Measurements from ENCODE around the gene NR3C2. TPM values are rescaled to one million over a fixed set of nuclear protein-coding genes. Genes with fewer than 3 reads are reported as not detected.
A peak's percentile ranks its signal among the peaks of the same experiment; 100 is the strongest.

NR3C2 gene
- total RNA-seq, 2 donors from 2014 or later = 0.44 to 0.82 TPM

GRCh38 chr4:148429206-148429605, 13.0 kb downstream of the NR3C2 start:
- no peak overlapping the region for H3K27ac Mint-ChIP-seq
- no peaks in the 10 kb centered on the region for H3K9me3 ChIP-seq (ENCODE audit: control insufficient read depth, low read length)
- no peaks in the 10 kb centered on the region for H3K36me3 ChIP-seq (ENCODE audit: control insufficient read depth, insufficient read depth, low read length)
- H3K36me3 Mint-ChIP-seq (ENCODE audit: low read depth) = no peaks in the 10 kb centered on the region
- DNase-seq = no peak
- H3K4me1 ChIP-seq (ENCODE audit: control insufficient read depth, insufficient read depth, low read length) = no peaks in the 10 kb centered on the region
- no peak overlapping the region for H3K9ac ChIP-seq (ENCODE audit: extremely low read depth, low read length, poor library complexity, severe bottlenecking)
- H3K4me3 ChIP-seq (ENCODE audit: low read length) = no peak overlapping the region
- H3K4me3 Mint-ChIP-seq = no peak overlapping the region
- H3K9me3 Mint-ChIP-seq = no peaks in the 10 kb centered on the region
- WGBS, 2 experiments (ENCODE audit: insufficient coverage in 1 of 2, insufficient read length in 1 of 2) = 88 to 91% methylated on average over 2 of the region's 2 CpGs
- no peak overlapping the region for H3K27ac ChIP-seq (ENCODE audit: low read depth, low read length)
- H3K4me1 Mint-ChIP-seq = no peaks in the 10 kb centered on the region
- no peaks in the 10 kb centered on the region for H3K27me3 ChIP-seq (ENCODE audit: control insufficient read depth, insufficient read depth, low read length, poor library complexity, severe bottlenecking)
- H3K27me3 Mint-ChIP-seq (ENCODE audit: insufficient read depth) = no peaks in the 10 kb centered on the region
- TF ChIP-seq, protein P1, sequence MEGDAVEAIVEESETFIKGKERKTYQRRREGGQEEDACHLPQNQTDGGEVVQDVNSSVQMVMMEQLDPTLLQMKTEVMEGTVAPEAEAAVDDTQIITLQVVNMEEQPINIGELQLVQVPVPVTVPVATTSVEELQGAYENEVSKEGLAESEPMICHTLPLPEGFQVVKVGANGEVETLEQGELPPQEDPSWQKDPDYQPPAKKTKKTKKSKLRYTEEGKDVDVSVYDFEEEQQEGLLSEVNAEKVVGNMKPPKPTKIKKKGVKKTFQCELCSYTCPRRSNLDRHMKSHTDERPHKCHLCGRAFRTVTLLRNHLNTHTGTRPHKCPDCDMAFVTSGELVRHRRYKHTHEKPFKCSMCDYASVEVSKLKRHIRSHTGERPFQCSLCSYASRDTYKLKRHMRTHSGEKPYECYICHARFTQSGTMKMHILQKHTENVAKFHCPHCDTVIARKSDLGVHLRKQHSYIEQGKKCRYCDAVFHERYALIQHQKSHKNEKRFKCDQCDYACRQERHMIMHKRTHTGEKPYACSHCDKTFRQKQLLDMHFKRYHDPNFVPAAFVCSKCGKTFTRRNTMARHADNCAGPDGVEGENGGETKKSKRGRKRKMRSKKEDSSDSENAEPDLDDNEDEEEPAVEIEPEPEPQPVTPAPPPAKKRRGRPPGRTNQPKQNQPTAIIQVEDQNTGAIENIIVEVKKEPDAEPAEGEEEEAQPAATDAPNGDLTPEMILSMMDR (conservative IDR thresholded peaks at IDR 0.05) = no peak

DNA sequence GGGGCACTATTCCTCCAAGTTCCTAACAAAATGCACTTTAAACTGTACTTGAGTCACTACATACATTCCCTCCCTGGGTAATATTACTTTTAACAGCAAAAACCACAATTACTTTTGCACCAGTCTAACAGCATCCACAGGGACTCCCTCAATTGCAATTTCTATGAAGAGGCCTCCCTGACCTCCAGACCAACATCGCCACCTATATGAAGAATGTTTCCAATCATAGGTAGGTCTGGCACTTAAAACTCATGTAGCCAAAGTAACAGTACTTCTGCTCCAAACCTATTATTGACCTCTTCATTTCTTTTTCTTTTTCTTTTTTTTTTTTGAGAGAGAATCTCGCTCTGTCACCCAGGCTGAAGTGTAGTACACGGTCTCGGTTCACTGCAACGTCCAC, 15.6 kb downstream of the NR3C2 start:
- Mint-ChIP-seq H3K4me3 (no peak overlapping the region), H3K36me3 (ENCODE audit: low read depth) (no peaks in the 10 kb centered on the region), H3K27me3 (ENCODE audit: insufficient read depth) (no peaks in the 10 kb centered on the region), H3K27ac (no peak overlapping the region), H3K4me1 (no peaks in the 10 kb centered on the region), H3K9me3 (no peaks in the 10 kb centered on the region)
- no peak overlapping the region for H3K9ac ChIP-seq (ENCODE audit: extremely low read depth, low read length, poor library complexity, severe bottlenecking)
- H3K4me3 ChIP-seq (ENCODE audit: low read length) = no peak overlapping the region
- H3K9me3 ChIP-seq (ENCODE audit: control insufficient read depth, low read length) = no peaks in the 10 kb centered on the region
- no peak overlapping the region for H3K27ac ChIP-seq (ENCODE audit: low read depth, low read length)
- H3K27me3 ChIP-seq (ENCODE audit: control insufficient read depth, insufficient read depth, low read length, poor library complexity, severe bottlenecking) = no peaks in the 10 kb centered on the region
- H3K36me3 ChIP-seq (ENCODE audit: control insufficient read depth, insufficient read depth, low read length) = no peaks in the 10 kb centered on the region
- H3K4me1 ChIP-seq (ENCODE audit: control insufficient read depth, insufficient read depth, low read length) = no peaks in the 10 kb centered on the region
- no peak for DNase-seq
- 90 to 100% methylated on average over 4 to 5 of the region's 5 CpGs for WGBS, 2 experiments (ENCODE audit: insufficient coverage in 1 of 2, insufficient read length in 1 of 2)
- TF ChIP-seq, protein P1 (conservative IDR thresholded peaks at IDR 0.05) = peak; percentile 56

DNA sequence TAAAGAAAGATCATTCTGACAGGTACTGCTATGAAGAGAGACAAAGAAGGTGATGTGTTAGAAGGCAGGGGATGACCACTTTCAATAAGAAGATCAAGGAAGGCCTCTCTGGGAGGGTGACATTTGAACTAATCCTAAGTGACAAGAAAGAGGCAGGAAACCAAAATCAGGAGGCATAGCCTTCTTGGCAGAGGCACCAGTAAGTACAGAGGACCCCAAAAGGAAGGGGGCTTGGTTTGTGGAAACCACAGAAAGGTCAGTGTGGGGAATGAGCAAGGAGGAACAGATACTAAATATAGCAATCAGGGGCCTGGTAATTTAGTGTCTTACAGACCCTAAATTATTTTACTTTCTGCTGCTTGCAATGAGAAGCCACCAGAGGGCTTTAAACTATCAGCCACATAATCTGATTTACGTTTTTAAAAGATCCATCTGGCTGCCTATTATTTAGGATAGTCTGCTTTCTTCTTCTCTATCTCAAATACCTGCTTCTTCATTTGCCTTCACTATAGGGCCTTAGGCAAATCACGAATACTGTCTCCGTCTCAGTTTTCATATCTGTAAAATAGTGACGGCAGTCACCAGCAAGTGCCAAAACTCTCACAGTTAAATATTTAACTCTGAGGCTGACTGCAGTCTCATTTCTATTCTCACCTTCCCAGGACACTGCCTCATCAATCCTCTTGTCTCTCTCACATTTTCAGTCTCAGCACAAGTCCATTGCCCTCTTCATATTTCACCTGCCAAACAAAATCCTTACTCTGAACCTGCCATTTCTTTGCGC, 16.7 kb downstream of the NR3C2 start:
- DNase-seq = no peak
- H3K4me1 Mint-ChIP-seq = no peaks in the 10 kb centered on the region
- Histone ChIP-seq H3K9ac (ENCODE audit: extremely low read depth, low read length, poor library complexity, severe bottlenecking) (no peak overlapping the region), H3K9me3 (ENCODE audit: control insufficient read depth, low read length) (no peaks in the 10 kb centered on the region), H3K4me1 (ENCODE audit: control insufficient read depth, insufficient read depth, low read length) (no peaks in the 10 kb centered on the region), H3K27ac (ENCODE audit: low read depth, low read length) (no peak overlapping the region), H3K4me3 (ENCODE audit: low read length) (no peak overlapping the region), H3K36me3 (ENCODE audit: control insufficient read depth, insufficient read depth, low read length) (no peaks in the 10 kb centered on the region), H3K27me3 (ENCODE audit: control insufficient read depth, insufficient read depth, low read length, poor library complexity, severe bottlenecking) (no peaks in the 10 kb centered on the region)
- H3K9me3 Mint-ChIP-seq = no peaks in the 10 kb centered on the region
- no peaks in the 10 kb centered on the region for H3K27me3 Mint-ChIP-seq (ENCODE audit: insufficient read depth)
- no peak overlapping the region for H3K4me3 Mint-ChIP-seq
- TF ChIP-seq, protein P1 (conservative IDR thresholded peaks at IDR 0.05) = peak; percentile 56
- no peaks in the 10 kb centered on the region for H3K36me3 Mint-ChIP-seq (ENCODE audit: low read depth)
- 88 to 97% methylated on average over 5 of the region's 5 CpGs for WGBS, 2 experiments (ENCODE audit: insufficient coverage in 1 of 2, insufficient read length in 1 of 2)
- no peak overlapping the region for H3K27ac Mint-ChIP-seq
